Measurements from ENCODE around the gene AMDHD2. TPM values are rescaled to one million over a fixed set of nuclear protein-coding genes. Genes with fewer than 3 reads are reported as not detected.

AMDHD2 gene
- total and polyA plus RNA-seq, 2 of the 8 experiments (the other 6 are each of a cell fraction or from before 2014, with no cell fraction given), result 43.0 to 54.6 TPM

GRCh38 chr16:2520097-2520783, at the start of gene AMDHD2 (continued):
- TF ChIP-seq FOSL1 (IDR thresholded peaks at IDR 0.05; ENCODE audit: insufficient read depth, low read depth, low read length) (no peak), TBP (IDR thresholded peaks at IDR 0.05; ENCODE audit: low read depth, low read length) (peak; percentile 72; the same call in 1 of the 2 replicates), RNF2 (IDR thresholded peaks at IDR 0.05; ENCODE audit: borderline replicate concordance, low read depth, low read length, missing control alignments, poor library complexity, severe bottlenecking) (no peak), ASH2L (IDR thresholded peaks at IDR 0.05; ENCODE audit: low read length) (no peak), SAP30 (IDR thresholded peaks at IDR 0.05; ENCODE audit: insufficient read depth, insufficient replicate concordance, low read length) (no peak), EP300 (IDR thresholded peaks at IDR 0.05; ENCODE audit: borderline replicate concordance in 1 of 2, low read depth in 2 of 2, low read length in 2 of 2) (peak in 1 of 2 experiments; percentile 85; a peak in 1 of 3 replicates), SIX5 (IDR thresholded peaks at IDR 0.05; ENCODE audit: low read depth, low read length) (no peak), SP1 (IDR thresholded peaks at IDR 0.05; ENCODE audit: low read depth, low read length) (no peak), ZNF274 (IDR thresholded peaks at IDR 0.05; ENCODE audit: borderline replicate concordance, extremely low read depth, low read length) (no peak), HDAC6 (IDR thresholded peaks at IDR 0.05; ENCODE audit: low read depth, low read length) (no peak), SUZ12 (IDR thresholded peaks at IDR 0.05; ENCODE audit: low read length) (no peak), SRF (IDR thresholded peaks at IDR 0.05; ENCODE audit: low read depth, low read length) (no peak), KDM5A (IDR thresholded peaks at IDR 0.05; ENCODE audit: low read length) (no peak; the same call in 1 of the 2 replicates), TEAD4 (IDR thresholded peaks at IDR 0.05; ENCODE audit: low read depth, low read length) (no peak), TAF1 (IDR thresholded peaks at IDR 0.05; ENCODE audit: low read depth, low read length) (peak; percentile 81), CTCF (IDR thresholded peaks at IDR 0.05; ENCODE audit: control extremely low read depth in 1 of 3, insufficient read depth in 1 of 3, low read depth in 1 of 3, low read length in 3 of 3) (no peak), SP4 (IDR thresholded peaks at IDR 0.05; ENCODE audit: low read length) (peak; percentile 99), KDM1A (IDR thresholded peaks at IDR 0.05; ENCODE audit: borderline replicate concordance, low read length) (no peak), POLR2A (IDR thresholded peaks at IDR 0.05; ENCODE audit: control extremely low read depth in 1 of 2, low read depth in 2 of 2, low read length in 2 of 2) (peak; percentile 60 to 81; a peak in 2 of 3 replicates), JUN (IDR thresholded peaks at IDR 0.05; ENCODE audit: low read depth, low read length) (no peak), SP2 (IDR thresholded peaks at IDR 0.05; ENCODE audit: low read length) (no peak), CREB1 (IDR thresholded peaks at IDR 0.05) (peak; percentile 73)

Measured in H1 (cell line).